PC-9 (cell line): ENCODE measurements around the gene BAIAP2L2. TPM values are rescaled to one million over a fixed set of nuclear protein-coding genes. Genes with fewer than 3 reads are reported as not detected.

Experiments used
- BruUV-seq: library from RNA; stranded (reverse); fragments of 400-500 nt; replicated peaks from 2 replicates; lab custom pipeline; 2021; lab: Mats Ljungman, UMichigan
- CTCF ChIA-PET: fragments of 300-600 bp; sonication (Branson Sonifier 250); formaldehyde crosslinking; loops from one replicate; lab custom pipeline; 2022; ENCODE audit warnings: antibody characterized with exemption; lab: Charles Lee
- POLR2A ChIA-PET: fragments of 300-600 bp; sonication (Branson Sonifier 250); formaldehyde crosslinking; loops from one replicate; lab custom pipeline; 2022; ENCODE audit warnings: antibody characterized with exemption; ENCODE audit not compliant: unreplicated experiment; lab: Charles Lee
- DNase-seq, 2 experiments: peaks; one replicate each; pipeline versions ENCODE4 v3.0.0 to v3.0.0-alpha.2; 2015 to 2022; ENCODE audit warnings: mixed read lengths in 1 of 2
- H2AFZ ChIP-seq: fragments of 200-600 bp; sonication (generic); 2 replicates; pipeline ENCODE4 v1.8.1; 2017; ENCODE audit warnings: antibody characterized with exemption
- H3F3A ChIP-seq: fragments of 200-600 bp; sonication (generic); 2 replicates; pipeline ENCODE4 v1.8.1; 2017; ENCODE audit warnings: antibody characterized with exemption, mild to moderate bottlenecking, low read depth; ENCODE audit not compliant: insufficient read depth
- H3K27ac ChIP-seq: fragments of 200-600 bp; sonication (generic); 2 replicates; pipeline ENCODE4 v1.6.1; 2016; ENCODE audit warnings: mixed run types
- H3K27me3 ChIP-seq: fragments of 200-600 bp; sonication (generic); 2 replicates; pipeline ENCODE4 v1.6.1; 2016; ENCODE audit warnings: low read depth, mixed run types; ENCODE audit not compliant: insufficient read depth
- H3K36me3 ChIP-seq: fragments of 200-600 bp; sonication (generic); 2 replicates; pipeline ENCODE4 v1.6.1; 2016; ENCODE audit warnings: low read depth, mixed run types
- H3K4me1 ChIP-seq: fragments of 200-600 bp; sonication (generic); replicated peaks from 2 replicates; pipeline ENCODE4 v1.6.1; 2016; ENCODE audit warnings: mixed run types; ENCODE audit not compliant: insufficient read depth
- H3K4me2 ChIP-seq: fragments of 200-600 bp; sonication (generic); 2 replicates; pipeline ENCODE4 v1.6.1; 2017; ENCODE audit warnings: mixed run types
- H3K4me3 ChIP-seq: fragments of 200-600 bp; sonication (generic); 2 replicates; pipeline ENCODE4 v1.6.1; 2016; ENCODE audit warnings: mixed run types
- H3K79me2 ChIP-seq: fragments of 200-600 bp; sonication (generic); 2 replicates; pipeline ENCODE4 v1.6.1; 2017; ENCODE audit warnings: low read depth, mixed run types
- H3K9me2 ChIP-seq: fragments of 200-600 bp; sonication (generic); 2 replicates; pipeline ENCODE4 v1.8.1; 2017; ENCODE audit warnings: mild to moderate bottlenecking; ENCODE audit not compliant: insufficient read depth
- H3K9me3 ChIP-seq: fragments of 200-600 bp; sonication (generic); 2 replicates; pipeline ENCODE4 v1.8.1; 2016; ENCODE audit warnings: low read depth; ENCODE audit not compliant: insufficient read depth
- H4K20me1 ChIP-seq: fragments of 200-600 bp; sonication (generic); 2 replicates; pipeline ENCODE4 v1.8.1; 2017; ENCODE audit not compliant: insufficient read depth
- EZH2 ChIP-seq: fragments of 200-600 bp; sonication (generic); IDR thresholded peaks from 2 replicates; pipeline ENCODE4 v1.8.0; 2017; ENCODE audit warnings: antibody characterized with exemption, low read depth
- intact Hi-C: fragments of 100-400 bp; cut with micrococcal nuclease; formaldehyde crosslinking; loops from one replicate; pipeline ENCODE4 v1.10.0; 2022; ENCODE audit not compliant: unreplicated experiment
- total RNA-seq: library from RNA; stranded (reverse); gene quantifications from 2 replicates; pipeline ENCODE4 v1.2.3, GENCODE V29; 2021
- TF ChIP-seq, protein P1 (sequence below): fragments of 200-600 bp; sonication (generic); conservative IDR thresholded peaks from 2 replicates; pipeline ENCODE4 v1.6.1; 2017; ENCODE audit warnings: mixed run types, antibody characterized with exemption, mild to moderate bottlenecking, moderate library complexity

Gene BAIAP2L2
- total RNA-seq, 1 experiment from 2014 or later, result 7.1 TPM

DNA sequence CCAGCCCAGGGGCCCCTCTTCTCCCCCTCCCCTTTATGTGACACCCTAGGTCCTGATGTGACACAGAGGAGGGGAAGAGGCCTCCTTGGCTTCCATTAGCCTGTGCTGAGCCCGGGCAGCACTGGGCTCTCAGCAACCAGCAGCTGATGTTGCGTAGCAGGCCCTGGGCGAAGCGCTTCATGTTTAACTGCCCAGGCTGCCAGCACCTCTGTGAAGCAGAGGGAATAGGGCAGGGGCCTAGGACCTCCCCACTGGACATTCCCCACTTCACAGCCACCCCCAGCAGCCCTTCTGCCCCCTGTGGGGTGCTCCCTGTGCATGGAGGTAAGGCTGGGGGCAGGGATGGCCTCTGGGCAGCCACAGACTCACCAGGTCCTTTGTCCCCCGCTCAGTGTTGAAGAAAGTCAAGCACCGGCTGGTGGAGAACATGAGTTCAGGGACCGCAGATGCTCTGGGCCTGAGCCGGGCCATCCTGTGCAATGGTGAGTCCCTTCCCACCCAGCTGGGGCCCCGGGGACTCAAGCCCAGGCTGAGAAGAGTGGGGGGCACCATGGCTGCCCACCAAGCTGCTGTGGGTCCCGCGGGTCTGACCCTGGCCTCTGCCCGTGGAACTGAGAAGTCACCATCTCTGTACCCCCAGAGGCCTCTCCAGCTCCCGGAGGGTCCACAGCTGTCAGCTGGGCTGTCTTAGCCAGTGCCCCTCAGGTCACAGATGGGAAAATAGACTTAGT lies 41.7 kb downstream of the BAIAP2L2 start:
- ChIA-PET POLR2A (no interaction called here), CTCF (interaction anchor here (0.5 kb wide), 1 partner anchor 68 kb away, joined by 3 read pairs; no protein-coding TSS in a partner anchor)
- Histone ChIP-seq H3K36me3 (peaks cover 25% of the 10 kb centered on the region), H3K27ac (no peak overlapping the region), H3K9me3 (no peaks in the 10 kb centered on the region), H3F3A (no peaks in the 10 kb centered on the region), H2AFZ (no peak overlapping the region), H3K79me2 (no peaks in the 10 kb centered on the region), H4K20me1 (no peaks in the 10 kb centered on the region; the same call in 1 of the 2 replicates), H3K4me2 (no peak overlapping the region), H3K4me1 (no peaks in the 10 kb centered on the region), H3K27me3 (no peaks in the 10 kb centered on the region), H3K4me3 (no peak overlapping the region), H3K9me2 (no peaks in the 10 kb centered on the region)
- intact Hi-C loops, result no loop called here
- no peak for TF ChIP-seq EZH2
- TF ChIP-seq, protein P1, sequence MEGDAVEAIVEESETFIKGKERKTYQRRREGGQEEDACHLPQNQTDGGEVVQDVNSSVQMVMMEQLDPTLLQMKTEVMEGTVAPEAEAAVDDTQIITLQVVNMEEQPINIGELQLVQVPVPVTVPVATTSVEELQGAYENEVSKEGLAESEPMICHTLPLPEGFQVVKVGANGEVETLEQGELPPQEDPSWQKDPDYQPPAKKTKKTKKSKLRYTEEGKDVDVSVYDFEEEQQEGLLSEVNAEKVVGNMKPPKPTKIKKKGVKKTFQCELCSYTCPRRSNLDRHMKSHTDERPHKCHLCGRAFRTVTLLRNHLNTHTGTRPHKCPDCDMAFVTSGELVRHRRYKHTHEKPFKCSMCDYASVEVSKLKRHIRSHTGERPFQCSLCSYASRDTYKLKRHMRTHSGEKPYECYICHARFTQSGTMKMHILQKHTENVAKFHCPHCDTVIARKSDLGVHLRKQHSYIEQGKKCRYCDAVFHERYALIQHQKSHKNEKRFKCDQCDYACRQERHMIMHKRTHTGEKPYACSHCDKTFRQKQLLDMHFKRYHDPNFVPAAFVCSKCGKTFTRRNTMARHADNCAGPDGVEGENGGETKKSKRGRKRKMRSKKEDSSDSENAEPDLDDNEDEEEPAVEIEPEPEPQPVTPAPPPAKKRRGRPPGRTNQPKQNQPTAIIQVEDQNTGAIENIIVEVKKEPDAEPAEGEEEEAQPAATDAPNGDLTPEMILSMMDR, result no peak
- no peak for DNase-seq
- no TSS peak for BruUV-seq

DNA sequence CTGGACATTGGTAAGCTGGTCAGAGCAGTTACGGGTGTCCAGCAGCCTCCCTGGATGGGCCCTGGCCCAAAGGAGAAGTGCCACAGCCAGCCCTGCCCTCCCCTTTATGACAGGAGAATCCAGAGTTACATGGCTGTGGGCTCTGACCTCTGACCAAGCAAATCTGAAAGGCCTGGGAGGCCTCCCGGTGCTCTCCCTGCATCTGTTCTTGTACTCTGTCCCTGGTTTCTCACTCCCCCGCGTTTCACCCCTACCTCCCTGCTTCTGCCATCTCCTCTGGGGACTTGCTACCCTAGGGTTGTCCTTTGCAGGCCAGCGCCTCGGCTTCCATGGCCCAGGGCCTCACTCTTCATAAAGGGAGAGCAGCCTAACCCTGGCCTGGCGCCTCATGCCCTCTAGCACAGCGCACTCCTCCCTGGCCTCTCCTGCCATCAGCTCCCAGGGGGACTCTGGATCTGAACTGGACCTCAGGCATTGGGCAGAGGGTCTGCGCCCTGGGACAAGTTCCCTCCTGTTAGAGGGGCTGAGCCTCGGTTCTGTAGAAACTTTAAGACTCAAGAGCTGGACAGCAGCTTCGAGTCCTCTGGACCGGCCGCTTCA lies 42.6 kb downstream of the BAIAP2L2 start:
- H3K9me2 ChIP-seq, result no peaks in the 10 kb centered on the region
- POLR2A ChIA-PET, result no interaction called here

DNA sequence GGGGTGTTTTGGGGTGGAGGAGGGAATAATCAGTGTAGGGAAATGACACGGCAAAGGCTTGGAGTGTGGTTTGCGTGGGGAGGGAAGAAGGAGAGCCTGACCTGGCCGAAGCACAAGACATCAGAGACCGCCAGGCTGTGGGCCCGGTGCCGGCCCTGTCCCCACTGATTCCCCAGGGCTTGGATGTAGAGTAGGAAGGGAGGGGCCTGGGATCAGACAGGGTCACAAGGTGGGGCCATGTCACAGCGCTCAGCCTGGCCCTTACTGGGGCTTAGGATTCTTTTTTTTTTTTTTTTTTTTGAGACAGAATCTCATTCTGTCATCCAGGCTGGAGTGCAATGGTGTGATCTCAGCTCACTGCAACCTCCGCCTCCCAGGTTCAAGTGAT lies 43.5 kb downstream of the BAIAP2L2 start:
- intact Hi-C loops, result no loop called here
- Histone ChIP-seq H3K9me3 (no peaks in the 10 kb centered on the region), H3K9me2 (no peaks in the 10 kb centered on the region), H4K20me1 (no peaks in the 10 kb centered on the region), H3F3A (0 out of 2 replicates have a peak, but pooled peaks cover 2% of the 10 kb centered on the region), H3K4me3 (no peak overlapping the region), H3K27me3 (no peaks in the 10 kb centered on the region), H3K36me3 (peaks cover 33% of the 10 kb centered on the region), H3K4me1 (no peaks in the 10 kb centered on the region), H3K27ac (no peak overlapping the region), H2AFZ (no peak overlapping the region), H3K79me2 (no peaks in the 10 kb centered on the region), H3K4me2 (no peak overlapping the region)
- no TSS peak for BruUV-seq
- TF ChIP-seq EZH2, result no peak
- TF ChIP-seq, protein P1, result no peak
- ChIA-PET CTCF (no interaction called here), POLR2A (no interaction called here)
- DNase-seq, result no peak

More for the DNA sequence above, 42.6 kb downstream of the BAIAP2L2 start:
- H3K4me3 ChIP-seq, result no peak overlapping the region
- H4K20me1 ChIP-seq, result no peaks in the 10 kb centered on the region
- H3K27ac ChIP-seq, result no peak overlapping the region
- no peaks in the 10 kb centered on the region for H3K79me2 ChIP-seq
- no peak for DNase-seq
- CTCF ChIA-PET, result no interaction called here
- H3K36me3 ChIP-seq, result peaks cover 29% of the 10 kb centered on the region
- no peak overlapping the region for H3K4me2 ChIP-seq
- no peaks in the 10 kb centered on the region for H3K4me1 ChIP-seq
- H3F3A ChIP-seq, result no peaks in the 10 kb centered on the region
- intact Hi-C loops, result no loop called here
- no peaks in the 10 kb centered on the region for H3K27me3 ChIP-seq
- no TSS peak for BruUV-seq
- H3K9me3 ChIP-seq, result no peaks in the 10 kb centered on the region
- TF ChIP-seq, protein P1, result no peak
- no peak for TF ChIP-seq EZH2
- H2AFZ ChIP-seq, result no peak overlapping the region
